HepG2 (cell line): ENCODE results near the gene DDRGK1. TPM values are rescaled to one million over a fixed set of nuclear protein-coding genes. Genes with fewer than 3 reads are reported as not detected.

Experiments
- ATAC-seq: fragments of 200-7000 bp; cut with Tn5 transposase; 3 replicates; pipeline ENCODE4 v1.9.1; 2020; ENCODE audit warnings: mild to moderate bottlenecking, moderate library complexity
- BruUV-seq: library from RNA; stranded (reverse); fragments of 400-500 nt; replicated peaks from 2 replicates; lab custom pipeline; 2021; lab: Mats Ljungman, UMichigan
- CTCF ChIA-PET: fragments of 300-600 bp; formaldehyde crosslinking; extraction: SDS; loops from one replicate; lab custom pipeline; 2021; ENCODE audit warnings: low total read pairs, inconsistent platforms, low intra/inter-chr PET ratio; lab: Yijun Ruan, JAX
- POLR2A ChIA-PET: fragments of 350-600 bp; sonication (Branson Sonifier 250); formaldehyde crosslinking; loops from one replicate; lab custom pipeline; 2020; ENCODE audit warnings: antibody characterized with exemption, inconsistent platforms; lab: Yijun Ruan, JAX
- DNase-seq: peaks from one replicate; pipeline ENCODE4 v3.0.0-alpha.2; 2015; ENCODE audit warnings: low spot score
- FAIRE-seq: peaks from 3 replicates; lab custom pipeline; 2011; peaks lifted over from hg19 to GRCh38; lab: Jason Lieb, UNC
- H2AFZ ChIP-seq: one replicate; pipeline ENCODE4 v1.6.1; 2011; ENCODE audit warnings: low read length, inconsistent platforms
- H3K27ac ChIP-seq: fragments of 300-600 bp; 3 replicates; pipeline ENCODE4 v1.8.0; 2011; ENCODE audit warnings: mixed run types, mild to moderate bottlenecking, mixed read lengths, low read length, inconsistent platforms; ENCODE audit not compliant: insufficient read depth; ENCODE audit errors: extremely low read length
- H3K27me3 ChIP-seq, 2 experiments: fragments of 200-600 bp in 1 of 2; 2 replicates in 1 of 2; 3 replicates in 1 of 2; pipeline versions ENCODE4 v1.6.0 to v1.8.0; 2011; ENCODE audit warnings: low read length in 2 of 2, mild to moderate bottlenecking in 2 of 2, moderate library complexity in 2 of 2, inconsistent platforms in 1 of 2; ENCODE audit not compliant: insufficient read depth in 2 of 2, control insufficient read depth in 1 of 2
- H3K36me3 ChIP-seq, 2 experiments: fragments of 200-600 bp in 1 of 2; replicated peaks in 1 of 2; 2 replicates in 1 of 2; 3 replicates in 1 of 2; pipeline versions ENCODE4 v1.5.1 to v1.8.0; 2011; ENCODE audit warnings: low read length in 2 of 2, inconsistent platforms in 1 of 2; ENCODE audit not compliant: insufficient read depth in 2 of 2, control insufficient read depth in 1 of 2
- H3K4me1 ChIP-seq: 2 replicates; pipeline ENCODE4 v1.5.1; 2012; ENCODE audit warnings: low read length, inconsistent platforms; ENCODE audit not compliant: insufficient read depth
- H3K4me2 ChIP-seq: 2 replicates; pipeline ENCODE4 v1.6.0; 2011; ENCODE audit warnings: low read depth, low read length, inconsistent platforms
- H3K4me3 ChIP-seq, 3 experiments: fragments of 200-600 bp in 1 of 3; sonication (generic), shearing (Covaris generic) in 1 of 3; replicated peaks in 1 of 3; 2 replicates each; pipeline ENCODE4 v1.5.1; 2011 to 2016; ENCODE audit warnings: low read length in 3 of 3, inconsistent platforms in 2 of 3, low read depth in 2 of 3, mild to moderate bottlenecking in 2 of 3, control low read depth in 1 of 3, mixed read lengths in 1 of 3; ENCODE audit not compliant: insufficient read depth in 1 of 3
- H3K79me2 ChIP-seq: one replicate; pipeline ENCODE4 v1.6.1; 2011; ENCODE audit warnings: low read length, inconsistent platforms; ENCODE audit not compliant: insufficient read depth
- H3K9ac ChIP-seq: 2 replicates; pipeline ENCODE4 v1.6.0; 2011; ENCODE audit warnings: mild to moderate bottlenecking, low read depth, low read length, inconsistent platforms; ENCODE audit not compliant: insufficient read depth
- H3K9me3 ChIP-seq: 2 replicates; pipeline ENCODE4 v1.5.1; 2012; ENCODE audit warnings: mild to moderate bottlenecking, low read length
- H4K20me1 ChIP-seq: 2 replicates; pipeline ENCODE4 v1.6.0; 2011; ENCODE audit warnings: inconsistent platforms, mild to moderate bottlenecking, low read length, moderate library complexity; ENCODE audit not compliant: insufficient read depth
- ATRX ChIP-seq: sonication (generic); formaldehyde crosslinking; IDR thresholded peaks from 2 replicates; pipeline ENCODE4 v1.4.0; 2020; ENCODE audit warnings: missing genetic modification reagents, borderline replicate concordance
- FOXA3 ChIP-seq: IDR thresholded peaks from 2 replicates; pipeline ENCODE4 v1.6.1; 2016; ENCODE audit warnings: missing genetic modification reagents, missing compliant biosample characterization
- KDM6A ChIP-seq: IDR thresholded peaks from 2 replicates; pipeline ENCODE4 v1.6.1; 2016; ENCODE audit warnings: low read depth
- NFATC3 ChIP-seq: sonication (generic); formaldehyde crosslinking; IDR thresholded peaks from 2 replicates; pipeline ENCODE4 v1.5.1; 2020; ENCODE audit warnings: mild to moderate bottlenecking, missing genetic modification reagents
- NFE2 ChIP-seq: sonication (generic); formaldehyde crosslinking; IDR thresholded peaks from 2 replicates; pipeline ENCODE4 v1.4.0; 2020; ENCODE audit warnings: missing genetic modification reagents
- NR2F6 ChIP-seq, 2 experiments: IDR thresholded peaks; 2 replicates each; pipeline ENCODE4 v1.6.1; 2016; ENCODE audit warnings: antibody characterized with exemption in 1 of 2, mild to moderate bottlenecking in 1 of 2
- POGZ ChIP-seq: sonication (generic); formaldehyde crosslinking; IDR thresholded peaks from 2 replicates; pipeline ENCODE4 v1.4.0; 2020; ENCODE audit warnings: mild to moderate bottlenecking, missing genetic modification reagents
- PTBP1 ChIP-seq: fragments of 200-400 bp; formaldehyde crosslinking; IDR thresholded peaks from 2 replicates; pipeline ENCODE4 v1.6.1; 2018; ENCODE audit warnings: low read length, low read depth; ENCODE audit not compliant: poor library complexity, severe bottlenecking
- SRY ChIP-seq: sonication (generic); formaldehyde crosslinking; IDR thresholded peaks from 2 replicates; pipeline ENCODE4 v1.8.0; 2022; ENCODE audit warnings: mild to moderate bottlenecking, missing genetic modification reagents
- SUZ12 ChIP-seq: fragments of 150-350 bp; IDR thresholded peaks from 2 replicates; pipeline ENCODE4 v1.6.1; 2014; ENCODE audit warnings: low read depth, low read length
- ZFP36L2 ChIP-seq: sonication (generic); formaldehyde crosslinking; IDR thresholded peaks from 2 replicates; pipeline ENCODE4 v1.4.0; 2020; ENCODE audit warnings: missing genetic modification reagents
- ZNF138 ChIP-seq: sonication (generic); formaldehyde crosslinking; IDR thresholded peaks from 2 replicates; pipeline ENCODE4 v1.5.0; 2020; ENCODE audit warnings: mild to moderate bottlenecking, low read depth, missing genetic modification reagents
- ZNF30 ChIP-seq: sonication (generic); formaldehyde crosslinking; IDR thresholded peaks from 2 replicates; pipeline ENCODE4 v1.5.0; 2020; ENCODE audit warnings: mild to moderate bottlenecking, missing genetic modification reagents
- ZNF34 ChIP-seq: sonication (generic); formaldehyde crosslinking; IDR thresholded peaks from 2 replicates; pipeline ENCODE4 v1.4.0; 2020; ENCODE audit warnings: mild to moderate bottlenecking, missing genetic modification reagents, borderline replicate concordance
- ZNF672 ChIP-seq: sonication (generic); formaldehyde crosslinking; IDR thresholded peaks from 2 replicates; pipeline ENCODE4 v1.8.1; 2022; ENCODE audit warnings: missing genetic modification reagents
- ZNF775 ChIP-seq: sonication (generic); formaldehyde crosslinking; IDR thresholded peaks from 2 replicates; pipeline ENCODE4 v1.4.0; 2020; ENCODE audit warnings: missing genetic modification reagents, mild to moderate bottlenecking, moderate library complexity, borderline replicate concordance
- WGBS: methylation state at CpG from one replicate; pipeline ENCODE4 v1.1.6; 2017; ENCODE audit warnings: low lambda C conversion rate; 5-methylcytosine and 5-hydroxymethylcytosine counted together
- in situ Hi-C: cut with HindIII; loops from 2 replicates; pipeline ENCODE4 v1.10.0; 2017; ENCODE audit warnings: low pct_unique_long_range_greater_than_20kb; ENCODE audit not compliant: extremely low pct_ligation_motif_present
- intact Hi-C: fragments of 100-400 bp; cut with micrococcal nuclease; formaldehyde crosslinking; loops from one replicate; pipeline ENCODE4 v1.10.0; 2022; ENCODE audit not compliant: unreplicated experiment
- polyA plus RNA-seq, 8 experiments: library from polyadenylated mRNA; depleted of rRNA in 3 of 8; stranded (reverse) in 7 of 8; unstranded in 1 of 8; fragments of >200 nt; fragmentation: Illumina TruSeq in 4 of 8; extraction: Trizol in 4 of 8; gene quantifications; 2 replicates each; pipeline versions ENCODE4 v1.2.1 to v1.2.3, GENCODE V29; 2011 to 2016; ENCODE audit warnings: low read depth in 4 of 8, missing spikeins in 1 of 8, mixed read lengths in 1 of 8; ENCODE audit not compliant: insufficient read depth in 1 of 8
- total RNA-seq, 5 experiments: library from RNA; depleted of rRNA; stranded (reverse); fragments of >200 nt; fragmentation: Illumina TruSeq; extraction: Trizol; gene quantifications; 2 replicates each; pipeline ENCODE4 v1.2.3, GENCODE V29; 2016; ENCODE audit warnings: low read depth in 1 of 5
- TF ChIP-seq, protein P1 (sequence below): sonication (generic); formaldehyde crosslinking; IDR thresholded peaks from 2 replicates; pipeline ENCODE4 v1.5.0; 2020; ENCODE audit warnings: missing genetic modification reagents
- TF ChIP-seq, protein P2 (sequence below): sonication (generic); formaldehyde crosslinking; IDR thresholded peaks from 2 replicates; pipeline ENCODE4 v1.4.0; 2020; ENCODE audit warnings: low read depth, mild to moderate bottlenecking, missing genetic modification reagents
- TF ChIP-seq, protein P3 (sequence below): IDR thresholded peaks from 2 replicates; pipeline ENCODE4 v1.6.1; 2016
- TF ChIP-seq, protein P4 (sequence below): sonication (generic); formaldehyde crosslinking; IDR thresholded peaks from 2 replicates; pipeline ENCODE4 v1.4.0; 2020; ENCODE audit warnings: missing genetic modification reagents

The DDRGK1 gene
- total and polyA plus RNA-seq, 2 of the 13 experiments (the other 11 are each of a cell fraction or from before 2014, with no cell fraction given), result 96.7 to 149 TPM

DNA sequence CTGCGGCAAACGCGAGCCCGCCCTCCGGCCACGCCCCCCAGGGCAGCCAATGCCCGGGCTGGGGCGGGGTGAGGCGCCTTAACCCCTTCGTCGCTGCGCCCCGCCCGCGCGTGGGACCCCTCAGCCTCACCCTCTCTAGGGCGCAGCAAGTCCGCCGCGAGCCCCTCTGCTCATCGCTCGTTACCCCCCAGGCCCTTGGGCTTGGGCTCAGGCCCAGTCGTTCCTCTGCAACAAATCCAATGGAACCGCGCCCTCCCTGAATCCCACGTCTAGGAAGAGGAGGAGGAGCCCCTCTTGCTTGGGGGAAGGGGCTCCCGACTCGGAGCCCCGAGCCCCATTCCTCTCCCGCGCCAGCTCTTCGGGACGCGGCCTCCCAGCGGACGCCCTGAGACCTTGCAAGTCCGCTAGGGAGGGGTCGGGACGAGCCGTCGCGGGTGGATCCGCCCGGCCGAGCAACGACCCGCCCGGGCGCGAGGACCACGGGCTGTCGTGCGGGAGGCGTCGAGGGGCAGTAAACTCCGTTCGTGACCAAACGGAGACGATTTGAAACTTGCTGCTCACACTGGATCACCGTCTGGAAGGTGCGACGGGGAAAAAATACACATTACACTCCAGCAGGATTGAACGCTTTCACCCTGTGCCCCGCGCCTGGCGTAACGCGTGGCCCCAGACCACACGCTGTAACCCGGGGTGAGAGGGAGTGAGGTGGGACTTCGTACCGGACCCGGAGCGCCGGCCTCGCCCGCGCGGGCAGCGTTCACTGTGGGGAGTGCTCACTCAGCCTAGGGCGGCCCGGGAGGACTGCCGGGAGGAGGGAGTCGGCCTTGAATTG, 30.7 kb downstream of the DDRGK1 start:
- intact Hi-C loops, result loop anchor here (1.0 to 5.0 kb wide), 4 partner anchors 29 to 122 kb away; partner anchors contain the start of gene ITPA
- H3K4me3 ChIP-seq, result peak overlapping the region; percentile 85 to 99 (median 94)
- H3K79me2 ChIP-seq, result peaks cover 14% of the 10 kb centered on the region
- no peaks in the 10 kb centered on the region for H3K9me3 ChIP-seq
- peak; percentile 76 for ATAC-seq
- peak overlapping the region; percentile 79 for H3K4me2 ChIP-seq
- peak; percentile 85 for DNase-seq
- no peaks in the 10 kb centered on the region for H4K20me1 ChIP-seq
- ChIA-PET POLR2A (interaction anchor here (0.7 to 1.0 kb wide), 6 partner anchors 11 to 52 kb away, joined by 4 to 7 read pairs (median 5); partner anchors contain the start of genes FASTKD5 and UBOX5), CTCF (no interaction called here)
- under 1% methylated on average over 65 of the region's 84 CpGs for WGBS
- peaks cover 54% of the 10 kb centered on the region for H3K4me1 ChIP-seq
- peak overlapping the region; percentile 92 for H3K27ac ChIP-seq
- peak overlapping the region; percentile 92 for H3K9ac ChIP-seq
- H3K36me3 ChIP-seq, result no peaks in the 10 kb centered on the region; a peak in 1 of 5 replicates
- BruUV-seq, result no TSS peak
- no peak for FAIRE-seq
- in situ Hi-C loops, result no loop called here
- no peak overlapping the region for H2AFZ ChIP-seq
- no peaks in the 10 kb centered on the region; a peak in 1 of 5 replicates for H3K27me3 ChIP-seq
- TF ChIP-seq KDM6A (CRISPR knock-in tag), result peak; percentile 41
- no peak; the same call in 1 of the 2 replicates for TF ChIP-seq NFATC3 (CRISPR knock-in tag)
- TF ChIP-seq ZNF30 (CRISPR knock-in tag), result peak; percentile 97
- TF ChIP-seq PTBP1, result no peak
- TF ChIP-seq ZNF775 (CRISPR knock-in tag), result no peak
- TF ChIP-seq SRY, result peak; percentile 98; the same call in 1 of the 2 replicates
- no peak for TF ChIP-seq NR2F6 (IDR thresholded peaks at IDR 0.05)
- peak; percentile 53 for TF ChIP-seq NR2F6 (CRISPR knock-in tag; IDR thresholded peaks at IDR 0.05)
- TF ChIP-seq ZNF34 (CRISPR knock-in tag), result peak; percentile 98; the same call in 1 of the 2 replicates
- TF ChIP-seq, protein P1, sequence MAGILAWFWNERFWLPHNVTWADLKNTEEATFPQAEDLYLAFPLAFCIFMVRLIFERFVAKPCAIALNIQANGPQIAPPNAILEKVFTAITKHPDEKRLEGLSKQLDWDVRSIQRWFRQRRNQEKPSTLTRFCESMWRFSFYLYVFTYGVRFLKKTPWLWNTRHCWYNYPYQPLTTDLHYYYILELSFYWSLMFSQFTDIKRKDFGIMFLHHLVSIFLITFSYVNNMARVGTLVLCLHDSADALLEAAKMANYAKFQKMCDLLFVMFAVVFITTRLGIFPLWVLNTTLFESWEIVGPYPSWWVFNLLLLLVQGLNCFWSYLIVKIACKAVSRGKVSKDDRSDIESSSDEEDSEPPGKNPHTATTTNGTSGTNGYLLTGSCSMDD, result no peak
- TF ChIP-seq, protein P2, sequence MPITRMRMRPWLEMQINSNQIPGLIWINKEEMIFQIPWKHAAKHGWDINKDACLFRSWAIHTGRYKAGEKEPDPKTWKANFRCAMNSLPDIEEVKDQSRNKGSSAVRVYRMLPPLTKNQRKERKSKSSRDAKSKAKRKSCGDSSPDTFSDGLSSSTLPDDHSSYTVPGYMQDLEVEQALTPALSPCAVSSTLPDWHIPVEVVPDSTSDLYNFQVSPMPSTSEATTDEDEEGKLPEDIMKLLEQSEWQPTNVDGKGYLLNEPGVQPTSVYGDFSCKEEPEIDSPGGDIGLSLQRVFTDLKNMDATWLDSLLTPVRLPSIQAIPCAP (CRISPR knock-in tag), result peak; percentile 90; the same call in 1 of the 2 replicates
- TF ChIP-seq ZNF138 (CRISPR knock-in tag), result peak; percentile 95; the same call in 1 of the 2 replicates
- TF ChIP-seq ZFP36L2 (CRISPR knock-in tag), result peak; percentile 85; the same call in 1 of the 2 replicates
- no peak for TF ChIP-seq SUZ12
- TF ChIP-seq, protein P3, sequence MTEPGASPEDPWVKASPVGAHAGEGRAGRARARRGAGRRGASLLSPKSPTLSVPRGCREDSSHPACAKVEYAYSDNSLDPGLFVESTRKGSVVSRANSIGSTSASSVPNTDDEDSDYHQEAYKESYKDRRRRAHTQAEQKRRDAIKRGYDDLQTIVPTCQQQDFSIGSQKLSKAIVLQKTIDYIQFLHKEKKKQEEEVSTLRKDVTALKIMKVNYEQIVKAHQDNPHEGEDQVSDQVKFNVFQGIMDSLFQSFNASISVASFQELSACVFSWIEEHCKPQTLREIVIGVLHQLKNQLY (CRISPR knock-in tag), result peak; percentile 82
- TF ChIP-seq ZNF672 (CRISPR knock-in tag), result no peak
- TF ChIP-seq, protein P4, sequence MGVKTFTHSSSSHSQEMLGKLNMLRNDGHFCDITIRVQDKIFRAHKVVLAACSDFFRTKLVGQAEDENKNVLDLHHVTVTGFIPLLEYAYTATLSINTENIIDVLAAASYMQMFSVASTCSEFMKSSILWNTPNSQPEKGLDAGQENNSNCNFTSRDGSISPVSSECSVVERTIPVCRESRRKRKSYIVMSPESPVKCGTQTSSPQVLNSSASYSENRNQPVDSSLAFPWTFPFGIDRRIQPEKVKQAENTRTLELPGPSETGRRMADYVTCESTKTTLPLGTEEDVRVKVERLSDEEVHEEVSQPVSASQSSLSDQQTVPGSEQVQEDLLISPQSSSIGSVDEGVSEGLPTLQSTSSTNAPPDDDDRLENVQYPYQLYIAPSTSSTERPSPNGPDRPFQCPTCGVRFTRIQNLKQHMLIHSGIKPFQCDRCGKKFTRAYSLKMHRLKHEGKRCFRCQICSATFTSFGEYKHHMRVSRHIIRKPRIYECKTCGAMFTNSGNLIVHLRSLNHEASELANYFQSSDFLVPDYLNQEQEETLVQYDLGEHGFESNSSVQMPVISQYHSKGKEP, result 0 out of 2 replicates have a peak, but pooled peaks have one; percentile 12
- TF ChIP-seq NFE2 (CRISPR knock-in tag), result no peak
- TF ChIP-seq FOXA3 (CRISPR knock-in tag), result peak; percentile 51
- TF ChIP-seq POGZ (CRISPR knock-in tag), result peak; percentile 73; the same call in 1 of the 2 replicates
- no peak for TF ChIP-seq ATRX (CRISPR knock-in tag)
